Brain microvascular endothelial cell (primary cell): Measurements from ENCODE around the gene RELA.
"Not testable (repeated sequence)": the region's sequence is repeated elsewhere in the genome, so short reads cannot be mapped to it uniquely, and the experiment has no call there.

Experiments used
- DNase-seq: peaks from one replicate; pipeline ENCODE4 v3.0.0-alpha.2; 2020
- H3K27ac ChIP-seq: fragments of 250-450 bp; sonication (Bioruptor Pico); 2 replicates; pipeline ENCODE4 v1.5.1; 2020; ENCODE audit warnings: mild to moderate bottlenecking, moderate library complexity
- H3K27me3 ChIP-seq: fragments of 250-450 bp; sonication (Bioruptor Pico); replicated peaks from 2 replicates; pipeline ENCODE4 v1.5.1; 2020; ENCODE audit warnings: mild to moderate bottlenecking
- H3K36me3 ChIP-seq: fragments of 250-450 bp; sonication (Bioruptor Pico); replicated peaks from 2 replicates; pipeline ENCODE4 v1.5.1; 2020; ENCODE audit warnings: mild to moderate bottlenecking
- H3K4me3 ChIP-seq: 2 replicates; pipeline ENCODE4 v1.5.1; 2011; ENCODE audit warnings: low read depth, mild to moderate bottlenecking, control low read depth, low read length, moderate library complexity
- CTCF ChIP-seq: IDR thresholded peaks from 2 replicates; pipeline ENCODE4 v1.5.1; 2011; ENCODE audit warnings: low read depth, mild to moderate bottlenecking, moderate library complexity, low read length, control low read depth, inconsistent platforms; ENCODE audit errors: missing control alignments
- in situ Hi-C: cut with HindIII; loops from 2 replicates; pipeline ENCODE4 v1.10.0; 2017; ENCODE audit warnings: low sequenced_read_pairs, low pct_ligation_motif_present

Gene RELA

GRCh38 chr11:65662799-65663638 is at the start of gene RELA:
TSS of gene RELA (minus strand) at chr11:65662916. CDS start at chr11:65662832, 84 bp downstream.
- peaks cover 32% of the 10 kb centered on the region for H3K36me3 ChIP-seq
- DNase-seq: peak; percentile 89
- H3K4me3 ChIP-seq: peak within 1 kb of the TSS; percentile 87
- no peaks in the 10 kb centered on the region for H3K27me3 ChIP-seq
- in situ Hi-C loops: no loop called here
- H3K27ac ChIP-seq: peak within 1 kb of the TSS; percentile 88
- TF ChIP-seq CTCF: no peak

- DNase-seq: peak; percentile 97
- H3K27me3 ChIP-seq: no peaks in the 10 kb centered on the region
- H3K36me3 ChIP-seq: peaks cover 33% of the 10 kb centered on the region
- in situ Hi-C loops: no loop called here
- TF ChIP-seq CTCF: peak; percentile 98
- peak within 1 kb of the TSS; percentile 98 for H3K27ac ChIP-seq
- H3K4me3 ChIP-seq: peak within 1 kb of the TSS; percentile 77
Observed at GRCh38 chr11:65711785-65712632, 49.3 kb upstream of the RELA start, which contains the start of gene KAT5. TSS of gene KAT5 (plus strand) at chr11:65712252. CDS start at chr11:65712268, 16 bp downstream.

- TF ChIP-seq CTCF: no peak
- Histone ChIP-seq H3K27me3 (no peaks in the 10 kb centered on the region), H3K36me3 (peaks cover 22% of the 10 kb centered on the region), H3K4me3 (no peak overlapping the region), H3K27ac (no peak overlapping the region)
- no peak for DNase-seq
- in situ Hi-C loops: no loop called here
Observed at GRCh38 chr11:65710421-65710820, 47.7 kb upstream of the RELA start.

GRCh38 chr11:65709661-65710060 is 46.9 kb upstream of the RELA start:
- no peak overlapping the region for H3K4me3 ChIP-seq
- H3K27me3 ChIP-seq: no peaks in the 10 kb centered on the region
- in situ Hi-C loops: no loop called here
- no peak for TF ChIP-seq CTCF
- DNase-seq: no peak
- no peak overlapping the region for H3K27ac ChIP-seq
- peaks cover 15% of the 10 kb centered on the region for H3K36me3 ChIP-seq

GRCh38 chr11:65708451-65708850 is 45.7 kb upstream of the RELA start:
- Histone ChIP-seq H3K27ac (no peak overlapping the region), H3K4me3 (no peak overlapping the region), H3K27me3 (no peaks in the 10 kb centered on the region), H3K36me3 (peaks cover 3% of the 10 kb centered on the region)
- DNase-seq: no peak
- in situ Hi-C loops: no loop called here
- no peak for TF ChIP-seq CTCF

- in situ Hi-C loops, H3K27me3 ChIP-seq, H3K27ac ChIP-seq, H3K36me3 ChIP-seq, DNase-seq, H3K4me3 ChIP-seq: not testable (repeated sequence)
Observed at GRCh38 chr11:65707002-65707401, 44.3 kb upstream of the RELA start.
